NAMALWA (cell line): ENCODE results near the gene ZNF254.
"Not testable (repeated sequence)": the region's sequence is repeated elsewhere in the genome, so short reads cannot be mapped to it uniquely, and the experiment has no call there.

Source experiments
- DNase-seq: peaks from one replicate; pipeline ENCODE4 v3.0.0-alpha.2; 2015; ENCODE audit warnings: low spot score

ZNF254 gene

GRCh38 chr19:24072720-24073119, 14.3 kb upstream of the ZNF254 start:
- DNase-seq, result no peak

GRCh38 chr19:24073807-24074206, 13.2 kb upstream of the ZNF254 start:
- DNase-seq, result no peak

- no peak for DNase-seq
Measured at GRCh38 chr19:24074720-24075454, 12.1 kb upstream of the ZNF254 start.

- not testable (repeated sequence) for DNase-seq
Measured at GRCh38 chr19:24075530-24075929, 11.5 kb upstream of the ZNF254 start.

- DNase-seq, result no peak
Measured at GRCh38 chr19:24078680-24079079, 8.3 kb upstream of the ZNF254 start.

- DNase-seq, result no peak
Measured at GRCh38 chr19:24081056-24081455, 5.9 kb upstream of the ZNF254 start.

GRCh38 chr19:24098359-24098758, 11.4 kb downstream of the ZNF254 start:
- DNase-seq, result no peak

GRCh38 chr19:24099829-24100228, 12.8 kb downstream of the ZNF254 start:
- no peak for DNase-seq

- DNase-seq, result not testable (repeated sequence)
Measured at GRCh38 chr19:24100597-24100996, 13.6 kb downstream of the ZNF254 start.

GRCh38 chr19:24101459-24102115, 14.6 kb downstream of the ZNF254 start:
- no peak for DNase-seq

GRCh38 chr19:24127601-24128000, 40.6 kb downstream of the ZNF254 start:
- DNase-seq, result no peak

GRCh38 chr19:24140099-24140498, 53.1 kb downstream of the ZNF254 start:
- DNase-seq, result no peak

GRCh38 chr19:24140591-24140990, 53.6 kb downstream of the ZNF254 start:
- DNase-seq, result no peak

GRCh38 chr19:24141612-24142011, 54.6 kb downstream of the ZNF254 start:
- no peak for DNase-seq

- no peak for DNase-seq
Measured at GRCh38 chr19:24142771-24143170, 55.8 kb downstream of the ZNF254 start.

- DNase-seq, result peak; percentile 17
Measured at GRCh38 chr19:24159707-24160106, 72.7 kb downstream of the ZNF254 start.

- no peak for DNase-seq
Measured at GRCh38 chr19:24166055-24166454, 79.1 kb downstream of the ZNF254 start.

- DNase-seq, result no peak
Measured at GRCh38 chr19:24173882-24174281, 86.9 kb downstream of the ZNF254 start.

- no peak for DNase-seq
Measured at GRCh38 chr19:24177686-24178085, 90.7 kb downstream of the ZNF254 start.

- DNase-seq, result no peak
Measured at GRCh38 chr19:24178207-24178606, 91.2 kb downstream of the ZNF254 start.
